K562 (cell line): Measurements from ENCODE around the gene CCL24. TPM values are rescaled to one million over a fixed set of nuclear protein-coding genes. Genes with fewer than 3 reads are reported as not detected.
"Not testable (repeated sequence)": the region's sequence is repeated elsewhere in the genome, so short reads cannot be mapped to it uniquely, and the experiment has no call there.

ENCODE experiments used
- ATAC-seq: fragments of 200-7000 bp; cut with Tn5 transposase; 3 replicates; pipeline ENCODE4 v1.9.1; 2020; ENCODE audit warnings: moderate library complexity
- BruUV-seq: library from RNA; stranded (reverse); fragments of 400-500 nt; replicated peaks from 2 replicates; lab custom pipeline; 2021; lab: Mats Ljungman, UMichigan
- CTCF ChIA-PET: fragments of 300-600 bp; formaldehyde crosslinking; extraction: SDS; loops from one replicate; lab custom pipeline; 2021; ENCODE audit warnings: low intra/inter-chr PET ratio; lab: Yijun Ruan, JAX
- POLR2A ChIA-PET: fragments of 300-600, 350-650 bp; sonication (Branson Sonifier 250); formaldehyde crosslinking; extraction: SDS; loops from one replicate; lab custom pipeline; 2021; ENCODE audit warnings: antibody characterized with exemption, inconsistent platforms; lab: Yijun Ruan, JAX
- DNase-seq, 4 experiments: peaks; one replicate each; pipeline versions ENCODE4 v3.0.0 to v3.0.0-alpha.2; 2011 to 2018; ENCODE audit warnings: low spot score in 3 of 4, mixed read lengths in 3 of 4; ENCODE audit errors: extremely low read depth in 1 of 4
- FAIRE-seq: peaks from 2 replicates; lab custom pipeline; 2011; peaks lifted over from hg19 to GRCh38; lab: Jason Lieb, UNC
- H2AFZ ChIP-seq: 2 replicates; pipeline ENCODE4 v1.6.0; 2011; ENCODE audit warnings: low read depth, low read length, control low read depth, inconsistent platforms
- H3K27ac ChIP-seq: fragments of 200-600 bp; 3 replicates; pipeline ENCODE4 v1.8.0; 2011; ENCODE audit warnings: low read depth, mild to moderate bottlenecking, control low read depth, inconsistent platforms, low read length, moderate library complexity, mixed read lengths; ENCODE audit errors: extremely low read depth
- H3K27me3 ChIP-seq, 2 experiments: fragments of 300-600 bp in 1 of 2; 2 replicates in 1 of 2; 3 replicates in 1 of 2; pipeline versions ENCODE4 v1.6.0 to v1.8.0; 2011; ENCODE audit warnings: inconsistent platforms in 2 of 2, low read length in 2 of 2, mild to moderate bottlenecking in 1 of 2, mixed read lengths in 1 of 2, moderate library complexity in 1 of 2; ENCODE audit not compliant: control insufficient read depth in 2 of 2, insufficient read depth in 2 of 2
- H3K36me3 ChIP-seq: fragments of 300-600 bp; 3 replicates; pipeline ENCODE4 v1.8.0; 2011; ENCODE audit warnings: mild to moderate bottlenecking, low read length, inconsistent platforms; ENCODE audit not compliant: control insufficient read depth, insufficient read depth
- H3K4me1 ChIP-seq, 2 experiments: fragments of 200-600 bp in 1 of 2; replicated peaks in 1 of 2; 2 replicates in 1 of 2; 3 replicates in 1 of 2; pipeline versions ENCODE4 v1.5.1 to v1.8.0; 2011; ENCODE audit warnings: inconsistent platforms in 2 of 2, low read length in 2 of 2, mild to moderate bottlenecking in 1 of 2, mixed read lengths in 1 of 2, moderate library complexity in 1 of 2; ENCODE audit not compliant: control insufficient read depth in 2 of 2, insufficient read depth in 2 of 2
- H3K4me2 ChIP-seq: 2 replicates; pipeline ENCODE4 v1.6.1; 2011; ENCODE audit warnings: low read length, control low read depth, inconsistent platforms, mixed read lengths; ENCODE audit not compliant: insufficient read depth
- H3K4me3 ChIP-seq: fragments of 200-600 bp; sonication (generic), shearing (Covaris generic); 2 replicates; pipeline ENCODE4 v1.5.1; 2016; ENCODE audit warnings: control low read depth, inconsistent platforms
- H3K79me2 ChIP-seq: fragments of 200-600 bp; 3 replicates; pipeline ENCODE4 v1.8.0; 2011; ENCODE audit warnings: low read length, inconsistent platforms; ENCODE audit not compliant: control insufficient read depth, insufficient read depth
- H3K9ac ChIP-seq, 2 experiments: 2 replicates each; pipeline versions ENCODE4 v1.6.0 to v1.6.1; 2011; ENCODE audit warnings: low read depth in 2 of 2, low read length in 2 of 2, control low read depth in 1 of 2, inconsistent platforms in 1 of 2, mild to moderate bottlenecking in 1 of 2, mixed read lengths in 1 of 2; ENCODE audit not compliant: insufficient read depth in 1 of 2
- H3K9me1 ChIP-seq: one replicate; pipeline ENCODE4 v1.6.0; 2011; ENCODE audit warnings: inconsistent platforms, mild to moderate bottlenecking, low read length, moderate library complexity; ENCODE audit not compliant: control insufficient read depth, insufficient read depth
- H3K9me3 ChIP-seq: replicated peaks from 2 replicates; pipeline ENCODE4 v1.5.1; 2011; ENCODE audit warnings: low read depth, low read length, inconsistent platforms; ENCODE audit not compliant: control insufficient read depth, insufficient read depth
- H4K20me1 ChIP-seq: replicated peaks from 2 replicates; pipeline ENCODE4 v1.6.1; 2011; ENCODE audit warnings: low read length, inconsistent platforms, mixed read lengths; ENCODE audit not compliant: control insufficient read depth, insufficient read depth
- CBFA2T2 ChIP-seq: fragments of 450-650 bp; conservative IDR thresholded peaks from 2 replicates; pipeline ENCODE4 v1.6.1; 2017; ENCODE audit warnings: mild to moderate bottlenecking
- LEF1 ChIP-seq: fragments of 450-650 bp; IDR thresholded peaks from 2 replicates; pipeline ENCODE4 v1.6.1; 2016; ENCODE audit warnings: mild to moderate bottlenecking
- NCOR1 ChIP-seq: fragments of 450-650 bp; IDR thresholded peaks from 2 replicates; pipeline ENCODE4 v1.6.1; 2016; ENCODE audit warnings: mild to moderate bottlenecking, moderate library complexity
- TCF3 ChIP-seq: sonication (generic); formaldehyde crosslinking; IDR thresholded peaks from 2 replicates; pipeline ENCODE4 v1.4.0; 2020; ENCODE audit warnings: mild to moderate bottlenecking, missing genetic modification reagents
- ZNF740 ChIP-seq, 3 experiments: fragments of 200-800 bp in 1 of 3; sonication (Bioruptor generic) in 1 of 3; sonication (generic) in 1 of 3; formaldehyde crosslinking in 1 of 3; IDR thresholded peaks; 2 replicates each; pipeline versions ENCODE4 v1.6.1 to v1.8.0; 2016 to 2022; ENCODE audit warnings: mild to moderate bottlenecking in 2 of 3, missing compliant biosample characterization in 2 of 3, missing genetic modification characterization in 2 of 3, missing genetic modification reagents in 1 of 3
- WGBS: fragments of 100-300 bp; shearing (Covaris generic); methylation state at CpG from one replicate; pipeline ENCODE4 v1.1.6; 2016; ENCODE audit warnings: low coverage, mixed read lengths; ENCODE audit not compliant: insufficient coverage; ENCODE audit errors: missing lambda C conversion rate; 5-methylcytosine and 5-hydroxymethylcytosine counted together
- in situ Hi-C: fragments of 300-500 bp; cut with MboI; formaldehyde crosslinking; loops from 4 replicates; pipeline ENCODE4 v1.15.0; 2018; ENCODE audit warnings: inconsistent platforms, mixed read lengths
- intact Hi-C: fragments of 100-400 bp; cut with micrococcal nuclease; formaldehyde crosslinking; loops from 2 replicates; pipeline ENCODE4 v1.14.2; 2022
- polyA plus RNA-seq, 8 experiments: library from polyadenylated mRNA; depleted of rRNA in 4 of 8; stranded (reverse) in 5 of 8; unstranded in 3 of 8; fragments of >200 nt; fragmentation: Nextera tagmentation in 2 of 8; fragmentation: Illumina TruSeq in 1 of 8; extraction: Ambion mirVana in 2 of 8; extraction: Trizol in 1 of 8; gene quantifications; 2 replicates each; pipeline versions ENCODE4 v1.2.1 to v1.2.3, GENCODE V29; 2011 to 2014; ENCODE audit warnings: inconsistent platforms in 1 of 8, missing spikeins in 1 of 8
- total RNA-seq, 7 experiments: library from RNA; depleted of rRNA in 6 of 7; stranded (reverse); fragments of >200 nt in 6 of 7; fragmentation: Illumina TruSeq in 2 of 7; extraction: Trizol in 2 of 7; gene quantifications; 2 replicates each; pipeline versions ENCODE4 v1.2.1 to v1.2.3, GENCODE V29; 2011 to 2021; ENCODE audit warnings: low replicate concordance in 1 of 7

The CCL24 gene
- total and polyA plus RNA-seq, 9 of the 15 experiments (the other 6 are each of a cell fraction or from before 2014, with no cell fraction given) = 0.45 to 3.6 (median 0.95) TPM; not detected in 1

- peak; percentile 65; the same call in 1 of the 2 replicates for TF ChIP-seq ZNF740 (CRISPR knock-in tag; IDR thresholded peaks at IDR 0.05)
- TF ChIP-seq ZNF740 (tag; IDR thresholded peaks at IDR 0.05) = peak in 1 of 2 experiments; percentile 75; a peak in 2 of 4 replicates
- TF ChIP-seq TCF3 (CRISPR knock-in tag) = peak; percentile 63
- TF ChIP-seq NCOR1 = peak; percentile 65
- peak; percentile 75 for TF ChIP-seq LEF1
- TF ChIP-seq CBFA2T2 = peak; percentile 32
Observed at GRCh38 chr7:75780647-75781273, 32.8 kb downstream of the CCL24 start (continued).

- BruUV-seq, DNase-seq, H3K27me3 ChIP-seq, H4K20me1 ChIP-seq, H3K79me2 ChIP-seq, CTCF ChIA-PET, intact Hi-C loops, H3K36me3 ChIP-seq, in situ Hi-C loops, FAIRE-seq, ATAC-seq, H3K9me1 ChIP-seq, H3K4me3 ChIP-seq, POLR2A ChIA-PET, H3K9me3 ChIP-seq: not testable (repeated sequence)
- H3K4me1 ChIP-seq = peaks cover 19 to 33% of the 10 kb centered on the region in 2 experiments
- peak overlapping the region; percentile 66; the same call in 1 of the 3 replicates for H3K27ac ChIP-seq
- peak overlapping the region; percentile 51 for H2AFZ ChIP-seq
- peak overlapping the region; percentile 1; the same call in 1 of the 2 replicates for H3K4me2 ChIP-seq
- peak overlapping the region; percentile 50 to 73 for H3K9ac ChIP-seq
- 68% methylated on average over 11 of the region's 11 CpGs for WGBS
Observed at GRCh38 chr7:75779516-75779915, 34.1 kb downstream of the CCL24 start.

- POLR2A ChIA-PET, H3K4me3 ChIP-seq, BruUV-seq, in situ Hi-C loops, H3K9me3 ChIP-seq, H3K27ac ChIP-seq, ATAC-seq, H4K20me1 ChIP-seq, H3K36me3 ChIP-seq, H3K9ac ChIP-seq, intact Hi-C loops, FAIRE-seq, CTCF ChIA-PET, DNase-seq, H3K27me3 ChIP-seq, H3K79me2 ChIP-seq, H3K9me1 ChIP-seq: not testable (repeated sequence)
- Histone ChIP-seq H3K4me1 (peaks cover 19 to 33% of the 10 kb centered on the region in 2 experiments), H2AFZ (peak overlapping the region; percentile 51; the same call in 1 of the 2 replicates), H3K4me2 (0 out of 2 replicates have a peak overlapping the region, but pooled peaks have one; percentile 1)
- WGBS = 22% methylated on average over 11 of the region's 11 CpGs
Observed at GRCh38 chr7:75779035-75779434, 34.6 kb downstream of the CCL24 start.
